Measurements from ENCODE around the gene SORCS2.

SORCS2 gene

GRCh38 chr4:7610841-7611240 is 418.5 kb downstream of the SORCS2 start:
- H3K4me3 ChIP-seq (ENCODE audit: low read length) = no peak overlapping the region
- TF ChIP-seq EZH2phosphoT487 (IDR thresholded peaks at IDR 0.05; ENCODE audit: low read depth) = no peak
- no peak for TF ChIP-seq CTCF (IDR thresholded peaks at IDR 0.05; ENCODE audit: low read depth, low read length)
- no peaks in the 10 kb centered on the region for H3K9me3 ChIP-seq (ENCODE audit: insufficient read depth, low read length)
- no peaks in the 10 kb centered on the region for H4K20me1 ChIP-seq (ENCODE audit: insufficient read depth, low read length)
- H3K9ac ChIP-seq (ENCODE audit: low read length) = no peak overlapping the region
- H3K27ac ChIP-seq (ENCODE audit: low read length) = no peak overlapping the region
- H3K4me2 ChIP-seq (ENCODE audit: low read length) = no peak overlapping the region
- H3K36me3 ChIP-seq (replicated peaks; ENCODE audit: low read depth, low read length) = no peaks in the 10 kb centered on the region
- H2AFZ ChIP-seq (ENCODE audit: low read depth, low read length) = no peak overlapping the region
- no peaks in the 10 kb centered on the region for H3K4me1 ChIP-seq (ENCODE audit: low read length)
- no peaks in the 10 kb centered on the region for H3K27me3 ChIP-seq (ENCODE audit: low read depth, low read length)
- H3K79me2 ChIP-seq (ENCODE audit: low read length) = no peaks in the 10 kb centered on the region

- Histone ChIP-seq H4K20me1 (ENCODE audit: insufficient read depth, low read length) (no peaks in the 10 kb centered on the region), H3K36me3 (replicated peaks; ENCODE audit: low read depth, low read length) (no peaks in the 10 kb centered on the region), H3K27ac (ENCODE audit: low read length) (no peak overlapping the region), H3K4me3 (ENCODE audit: low read length) (no peak overlapping the region), H3K79me2 (ENCODE audit: low read length) (no peaks in the 10 kb centered on the region), H3K9me3 (ENCODE audit: insufficient read depth, low read length) (no peaks in the 10 kb centered on the region), H3K4me2 (ENCODE audit: low read length) (no peak overlapping the region), H3K4me1 (ENCODE audit: low read length) (no peaks in the 10 kb centered on the region), H3K27me3 (ENCODE audit: low read depth, low read length) (no peaks in the 10 kb centered on the region), H2AFZ (ENCODE audit: low read depth, low read length) (no peak overlapping the region), H3K9ac (ENCODE audit: low read length) (no peak overlapping the region)
- TF ChIP-seq EZH2phosphoT487 (IDR thresholded peaks at IDR 0.05; ENCODE audit: low read depth) (no peak), CTCF (IDR thresholded peaks at IDR 0.05; ENCODE audit: low read depth, low read length) (no peak)
These were observed 420.1 kb downstream of the SORCS2 start for GRCh38 chr4:7612311-7612897.

- Histone ChIP-seq H3K4me2 (ENCODE audit: low read length) (no peak overlapping the region), H3K27me3 (ENCODE audit: low read depth, low read length) (no peaks in the 10 kb centered on the region), H3K27ac (ENCODE audit: low read length) (no peak overlapping the region), H3K4me3 (ENCODE audit: low read length) (no peak overlapping the region), H2AFZ (ENCODE audit: low read depth, low read length) (no peak overlapping the region), H3K9me3 (ENCODE audit: insufficient read depth, low read length) (no peaks in the 10 kb centered on the region), H4K20me1 (ENCODE audit: insufficient read depth, low read length) (no peaks in the 10 kb centered on the region), H3K79me2 (ENCODE audit: low read length) (no peaks in the 10 kb centered on the region), H3K36me3 (replicated peaks; ENCODE audit: low read depth, low read length) (no peaks in the 10 kb centered on the region), H3K9ac (ENCODE audit: low read length) (no peak overlapping the region), H3K4me1 (ENCODE audit: low read length) (no peaks in the 10 kb centered on the region)
- no peak for TF ChIP-seq EZH2phosphoT487 (IDR thresholded peaks at IDR 0.05; ENCODE audit: low read depth)
- TF ChIP-seq CTCF (IDR thresholded peaks at IDR 0.05; ENCODE audit: low read depth, low read length) = no peak
These were observed 422.1 kb downstream of the SORCS2 start for GRCh38 chr4:7614350-7614949.

GRCh38 chr4:7616193-7616592 is 423.9 kb downstream of the SORCS2 start:
- Histone ChIP-seq H4K20me1 (ENCODE audit: insufficient read depth, low read length) (no peaks in the 10 kb centered on the region), H3K79me2 (ENCODE audit: low read length) (no peaks in the 10 kb centered on the region), H3K9ac (ENCODE audit: low read length) (no peak overlapping the region), H2AFZ (ENCODE audit: low read depth, low read length) (no peak overlapping the region), H3K4me2 (ENCODE audit: low read length) (no peak overlapping the region), H3K9me3 (ENCODE audit: insufficient read depth, low read length) (no peaks in the 10 kb centered on the region), H3K27me3 (ENCODE audit: low read depth, low read length) (no peaks in the 10 kb centered on the region), H3K4me1 (ENCODE audit: low read length) (no peaks in the 10 kb centered on the region), H3K4me3 (ENCODE audit: low read length) (no peak overlapping the region), H3K27ac (ENCODE audit: low read length) (no peak overlapping the region), H3K36me3 (replicated peaks; ENCODE audit: low read depth, low read length) (no peaks in the 10 kb centered on the region)
- no peak for TF ChIP-seq CTCF (IDR thresholded peaks at IDR 0.05; ENCODE audit: low read depth, low read length)
- no peak for TF ChIP-seq EZH2phosphoT487 (IDR thresholded peaks at IDR 0.05; ENCODE audit: low read depth)
